A673 (cell line): ENCODE results near the gene C10orf95. TPM values are rescaled to one million over a fixed set of nuclear protein-coding genes. Genes with fewer than 3 reads are reported as not detected.

Experiments used
- BruUV-seq: library from RNA; stranded (reverse); fragments of 400-500 nt; replicated peaks from 2 replicates; lab custom pipeline; 2021; lab: Mats Ljungman, UMichigan
- CTCF ChIA-PET: fragments of 300-600 bp; sonication (Branson Sonifier 250); formaldehyde crosslinking; loops from one replicate; lab custom pipeline; 2022; ENCODE audit warnings: antibody characterized with exemption; lab: Charles Lee
- POLR2A ChIA-PET: fragments of 300-600 bp; sonication (Branson Sonifier 250); formaldehyde crosslinking; loops from one replicate; lab custom pipeline; 2022; ENCODE audit warnings: antibody characterized with exemption; ENCODE audit not compliant: low non-redundant PET; lab: Charles Lee
- DNase-seq: peaks from one replicate; pipeline ENCODE4 v3.0.0-alpha.2; 2015; ENCODE audit warnings: low spot score
- H3K27ac ChIP-seq: fragments of 200-600 bp; sonication (generic); 2 replicates; pipeline ENCODE4 v1.5.1; 2016; ENCODE audit warnings: mixed run types, low read depth, mild to moderate bottlenecking, mixed read lengths, antibody characterized with exemption, low read length; ENCODE audit not compliant: poor library complexity, severe bottlenecking
- H3K27me3 ChIP-seq: fragments of 200-600 bp; sonication (generic); replicated peaks from 2 replicates; pipeline ENCODE4 v1.6.1; 2017; ENCODE audit warnings: mixed run types, low read depth, mild to moderate bottlenecking, mixed read lengths, antibody characterized with exemption, low read length; ENCODE audit not compliant: insufficient read depth, poor library complexity
- H3K36me3 ChIP-seq: fragments of 200-600 bp; sonication (generic); 2 replicates; pipeline ENCODE4 v1.6.1; 2016; ENCODE audit warnings: mixed run types, mild to moderate bottlenecking, mixed read lengths, antibody characterized with exemption, low read length; ENCODE audit not compliant: insufficient read depth, poor library complexity, severe bottlenecking
- H3K4me1 ChIP-seq: fragments of 200-600 bp; sonication (generic); 2 replicates; pipeline ENCODE4 v1.6.1; 2017; ENCODE audit warnings: mixed run types, mild to moderate bottlenecking, mixed read lengths, antibody characterized with exemption, low read length; ENCODE audit not compliant: insufficient read depth, poor library complexity, severe bottlenecking
- H3K4me3 ChIP-seq: fragments of 200-600 bp; sonication (generic); 2 replicates; pipeline ENCODE4 v1.5.1; 2016; ENCODE audit warnings: low read depth, mixed run types, mild to moderate bottlenecking, mixed read lengths, low read length; ENCODE audit not compliant: poor library complexity, severe bottlenecking
- H3K9me3 ChIP-seq: fragments of 200-600 bp; sonication (generic); 2 replicates; pipeline ENCODE4 v1.6.1; 2016; ENCODE audit warnings: mixed run types, low read depth, mild to moderate bottlenecking, mixed read lengths, antibody characterized with exemption, low read length; ENCODE audit not compliant: poor library complexity, severe bottlenecking
- EZH2 ChIP-seq: fragments of 200-600 bp; sonication (generic); IDR thresholded peaks from 2 replicates; pipeline ENCODE4 v1.6.1; 2017; ENCODE audit warnings: borderline replicate concordance, low read depth, mild to moderate bottlenecking, mixed read lengths, antibody characterized with exemption, low read length; ENCODE audit not compliant: poor library complexity, severe bottlenecking
- intact Hi-C: fragments of 100-400 bp; cut with micrococcal nuclease; formaldehyde crosslinking; loops from one replicate; pipeline ENCODE4 v1.10.0; 2022; ENCODE audit not compliant: unreplicated experiment
- total RNA-seq: library from RNA; stranded (reverse); gene quantifications from 2 replicates; pipeline ENCODE4 v1.2.3, GENCODE V29; 2021
- TF ChIP-seq, protein P1 (sequence below): fragments of 300-800, 200-600 bp; sonication (generic); conservative IDR thresholded peaks from 2 replicates; pipeline ENCODE4 v1.5.1; 2017; ENCODE audit warnings: low read depth, mild to moderate bottlenecking, antibody characterized with exemption, low read length, moderate library complexity, mixed read lengths

The C10orf95 gene
- total RNA-seq, 1 experiment from 2014 or later, result not detected

- no peak for TF ChIP-seq EZH2
- TF ChIP-seq, protein P1, sequence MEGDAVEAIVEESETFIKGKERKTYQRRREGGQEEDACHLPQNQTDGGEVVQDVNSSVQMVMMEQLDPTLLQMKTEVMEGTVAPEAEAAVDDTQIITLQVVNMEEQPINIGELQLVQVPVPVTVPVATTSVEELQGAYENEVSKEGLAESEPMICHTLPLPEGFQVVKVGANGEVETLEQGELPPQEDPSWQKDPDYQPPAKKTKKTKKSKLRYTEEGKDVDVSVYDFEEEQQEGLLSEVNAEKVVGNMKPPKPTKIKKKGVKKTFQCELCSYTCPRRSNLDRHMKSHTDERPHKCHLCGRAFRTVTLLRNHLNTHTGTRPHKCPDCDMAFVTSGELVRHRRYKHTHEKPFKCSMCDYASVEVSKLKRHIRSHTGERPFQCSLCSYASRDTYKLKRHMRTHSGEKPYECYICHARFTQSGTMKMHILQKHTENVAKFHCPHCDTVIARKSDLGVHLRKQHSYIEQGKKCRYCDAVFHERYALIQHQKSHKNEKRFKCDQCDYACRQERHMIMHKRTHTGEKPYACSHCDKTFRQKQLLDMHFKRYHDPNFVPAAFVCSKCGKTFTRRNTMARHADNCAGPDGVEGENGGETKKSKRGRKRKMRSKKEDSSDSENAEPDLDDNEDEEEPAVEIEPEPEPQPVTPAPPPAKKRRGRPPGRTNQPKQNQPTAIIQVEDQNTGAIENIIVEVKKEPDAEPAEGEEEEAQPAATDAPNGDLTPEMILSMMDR, result no peak
- no TSS peak for BruUV-seq
- Histone ChIP-seq H3K27ac (no peak overlapping the region), H3K36me3 (no peaks in the 10 kb centered on the region), H3K4me1 (peaks cover 23% of the 10 kb centered on the region), H3K9me3 (no peaks in the 10 kb centered on the region), H3K27me3 (no peaks in the 10 kb centered on the region), H3K4me3 (no peak overlapping the region)
- POLR2A ChIA-PET, result no interaction called here
- CTCF ChIA-PET, result interaction anchor here (0.5 kb wide), 1 partner anchor 171 kb away, joined by 3 read pairs; no protein-coding TSS in a partner anchor
- intact Hi-C loops, result no loop called here
- no peak for DNase-seq
Measured at GRCh38 chr10:102412293-102412692, 39.0 kb downstream of the C10orf95 start.

GRCh38 chr10:102411341-102412255 is 39.7 kb downstream of the C10orf95 start:
- POLR2A ChIA-PET, result no interaction called here
- BruUV-seq, result no TSS peak
- TF ChIP-seq EZH2, result no peak
- TF ChIP-seq, protein P1, result no peak
- Histone ChIP-seq H3K9me3 (no peaks in the 10 kb centered on the region), H3K36me3 (no peaks in the 10 kb centered on the region), H3K27ac (no peak overlapping the region), H3K27me3 (no peaks in the 10 kb centered on the region), H3K4me1 (peaks cover 23% of the 10 kb centered on the region), H3K4me3 (no peak overlapping the region)
- CTCF ChIA-PET, result no interaction called here
- DNase-seq, result no peak
- intact Hi-C loops, result no loop called here

- Histone ChIP-seq H3K27me3 (no peaks in the 10 kb centered on the region), H3K4me3 (peak overlapping the region; percentile 61), H3K36me3 (no peaks in the 10 kb centered on the region), H3K27ac (peak overlapping the region; percentile 42), H3K9me3 (no peaks in the 10 kb centered on the region), H3K4me1 (peaks cover 23% of the 10 kb centered on the region)
- no TSS peak for BruUV-seq
- ChIA-PET CTCF (interaction anchor here (0.9 kb wide), 1 partner anchor 10 kb away, joined by 3 read pairs; no protein-coding TSS in a partner anchor), POLR2A (no interaction called here)
- intact Hi-C loops, result no loop called here
- TF ChIP-seq EZH2, result no peak
- TF ChIP-seq, protein P1, result no peak
- DNase-seq, result peak; percentile 48
Measured at GRCh38 chr10:102410429-102411073, 40.8 kb downstream of the C10orf95 start.
